OCI-LY1 (cell line): ENCODE measurements around the gene PODNL1.

Source experiments
- CTCF ChIP-seq: fragments of 200-600 bp; sonication (generic), shearing (Covaris generic); IDR thresholded peaks from 2 replicates; pipeline ENCODE4 v1.5.1; 2017; ENCODE audit warnings: mild to moderate bottlenecking, antibody characterized with exemption, low read length, moderate library complexity, mixed read lengths
- EZH2 ChIP-seq: fragments of 200-600 bp; sonication (generic), shearing (Covaris generic); IDR thresholded peaks from 2 replicates; pipeline ENCODE4 v1.8.0; 2017; ENCODE audit warnings: borderline replicate concordance, mixed run types, mild to moderate bottlenecking, antibody characterized with exemption, low read length, moderate library complexity, mixed read lengths

GRCh38 chr19:13954185-13954584, 16.0 kb upstream of the PODNL1 start:
- no peak for TF ChIP-seq CTCF
- TF ChIP-seq EZH2: no peak
